ENCODE data around the gene PCDHGA2. TPM values are rescaled to one million over a fixed set of nuclear protein-coding genes. Genes with fewer than 3 reads are reported as not detected.

Gene PCDHGA2
- 4.7 and 4.9 TPM in 2 replicates for total RNA-seq

DNA sequence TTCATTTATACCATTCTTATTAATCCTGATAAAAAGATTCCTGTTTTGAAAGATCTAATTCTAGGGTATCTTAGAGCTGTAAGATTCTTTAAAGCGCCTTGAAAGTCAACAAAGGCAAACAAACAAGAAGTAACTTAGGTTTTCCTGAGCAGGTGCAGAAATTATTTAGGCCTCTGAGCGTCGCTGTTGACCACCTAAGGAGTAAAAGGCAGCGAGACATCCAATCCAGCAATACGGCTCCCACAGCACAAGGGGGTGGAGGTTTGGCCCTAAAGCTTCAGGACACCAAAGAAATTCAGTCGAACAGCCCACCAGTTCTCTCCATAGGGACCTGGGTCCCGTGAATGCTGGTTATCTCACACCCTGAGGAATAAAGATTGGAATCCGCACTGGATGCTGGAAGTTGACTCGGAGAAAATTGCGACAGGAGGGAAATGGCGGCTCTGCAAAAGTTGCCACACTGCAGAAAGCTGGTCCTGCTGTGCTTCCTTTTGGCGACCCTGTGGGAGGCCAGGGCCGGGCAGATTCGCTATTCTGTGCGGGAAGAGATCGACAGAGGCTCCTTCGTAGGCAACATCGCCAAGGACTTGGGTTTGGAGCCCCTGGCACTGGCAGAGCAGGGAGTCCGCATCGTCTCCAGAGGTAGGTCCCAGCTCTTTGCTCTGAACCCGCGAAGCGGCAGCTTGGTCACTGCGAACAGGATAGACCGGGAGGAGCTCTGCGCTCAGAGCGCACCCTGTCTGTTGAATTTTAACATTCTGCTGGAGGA, at the start of gene PCDHGA2:
Gene PCDHGA2, plus strand, starts transcription at position 223 of the 769 bp plus-strand sequence.

GRCh38 chr5:141303756-141304155, 34.8 kb upstream of the PCDHGA2 start, which contains the start of gene SLC25A2:
TSS of gene SLC25A2 (minus strand) at chr5:141304049. CDS start at chr5:141303865, 184 bp downstream.

DNA sequence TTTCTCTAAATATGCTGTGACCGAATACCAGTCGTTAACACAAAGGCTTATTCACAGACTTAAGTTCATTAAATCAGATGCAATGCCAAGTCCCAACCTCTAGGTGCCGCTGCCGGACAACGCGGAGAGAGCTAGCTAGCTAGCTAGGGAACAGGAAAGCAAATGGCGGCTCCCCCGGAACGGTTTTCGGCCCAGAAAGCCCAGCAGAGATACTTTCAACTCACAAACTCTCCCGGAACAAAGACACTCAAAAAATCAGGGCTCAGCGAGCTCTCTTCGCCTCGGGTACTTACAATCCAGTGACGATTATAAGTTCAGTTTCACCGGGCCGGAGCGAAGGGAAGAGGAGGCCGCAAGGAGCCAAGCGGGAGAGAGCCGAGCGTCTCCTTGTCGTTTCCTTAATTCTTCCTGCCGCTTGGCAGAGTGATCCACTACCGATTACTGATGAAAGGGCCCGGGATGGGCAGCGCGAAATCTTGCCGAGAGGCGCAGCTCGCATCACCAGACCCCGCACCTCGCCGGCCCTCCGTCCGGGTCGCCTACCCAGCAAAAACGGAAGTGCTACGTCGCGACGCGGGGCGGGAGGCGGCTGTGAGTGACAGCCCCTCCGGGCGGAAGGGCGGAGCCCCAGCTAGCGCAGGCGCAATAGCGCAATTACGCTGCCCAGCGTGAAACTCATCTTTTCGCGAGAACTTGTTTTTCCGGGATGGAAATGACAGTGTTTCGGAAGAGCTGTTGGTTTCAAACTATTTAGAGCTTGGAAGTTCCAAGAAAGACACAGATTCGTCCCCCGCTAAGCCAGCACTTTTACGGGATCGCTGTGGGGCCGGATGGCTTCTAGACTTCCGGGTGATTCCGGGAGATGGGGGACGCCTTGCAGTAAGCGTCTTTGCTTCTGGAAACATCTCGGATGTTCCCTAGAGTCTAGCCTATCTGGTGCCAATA, 18.1 kb upstream of the PCDHGA2 start, which contains the start of gene TAF7:
Gene TAF7, minus strand, starts transcription at position 560 of the 945 bp plus-strand sequence. CDS start 740 bp downstream, outside the sequence.

GRCh38 chr5:141330299-141331080, 8.1 kb upstream of the PCDHGA2 start, which contains the start of gene PCDHGA1:
TSS of gene PCDHGA1 (plus strand) at chr5:141330514.

GRCh38 chr5:141343242-141343952, 4.8 kb downstream of the PCDHGA2 start, which contains the start of gene PCDHGA3:
TSS of gene PCDHGA3 (plus strand) at chr5:141343829. CDS start at chr5:141344034, 205 bp downstream.

DNA sequence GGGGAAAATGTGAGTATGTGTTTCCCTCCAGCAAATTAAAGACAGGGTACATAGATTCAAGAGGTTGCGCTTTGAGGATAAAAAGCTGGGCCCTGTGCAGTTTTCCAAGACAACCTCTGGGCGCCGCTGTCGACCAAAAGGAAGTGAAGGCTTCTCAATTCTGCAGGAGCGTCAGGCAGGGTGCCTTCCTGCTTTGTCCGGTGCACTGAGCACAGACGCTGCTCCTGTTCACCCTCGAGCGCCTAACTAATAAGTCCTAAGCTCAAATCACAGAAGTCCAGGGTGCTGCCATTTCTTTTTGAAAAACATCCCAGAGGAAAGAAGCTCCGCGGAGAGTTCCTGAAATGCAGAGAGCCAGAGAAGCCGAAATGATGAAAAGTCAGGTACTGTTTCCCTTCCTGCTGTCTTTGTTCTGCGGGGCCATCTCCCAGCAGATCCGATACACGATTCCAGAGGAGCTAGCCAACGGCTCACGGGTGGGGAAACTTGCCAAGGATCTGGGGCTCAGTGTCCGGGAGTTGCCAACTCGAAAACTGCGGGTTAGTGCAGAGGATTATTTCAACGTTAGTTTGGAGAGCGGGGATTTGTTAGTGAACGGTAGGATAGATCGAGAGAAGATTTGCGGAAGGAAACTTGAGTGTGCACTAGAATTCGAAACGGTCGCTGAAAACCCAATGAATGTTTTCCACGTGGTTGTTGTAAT, 11.5 kb downstream of the PCDHGA2 start, which contains the start of gene PCDHGB1:
Gene PCDHGB1, plus strand, starts transcription at position 183 of the 703 bp plus-strand sequence. Its CDS starts 162 bp downstream, at position 345.

GRCh38 chr5:141354900-141355469, 16.4 kb downstream of the PCDHGA2 start, which contains the start of gene PCDHGA4:
TSS of gene PCDHGA4 (plus strand) at chr5:141355021. CDS start at chr5:141355108, 87 bp downstream.

DNA sequence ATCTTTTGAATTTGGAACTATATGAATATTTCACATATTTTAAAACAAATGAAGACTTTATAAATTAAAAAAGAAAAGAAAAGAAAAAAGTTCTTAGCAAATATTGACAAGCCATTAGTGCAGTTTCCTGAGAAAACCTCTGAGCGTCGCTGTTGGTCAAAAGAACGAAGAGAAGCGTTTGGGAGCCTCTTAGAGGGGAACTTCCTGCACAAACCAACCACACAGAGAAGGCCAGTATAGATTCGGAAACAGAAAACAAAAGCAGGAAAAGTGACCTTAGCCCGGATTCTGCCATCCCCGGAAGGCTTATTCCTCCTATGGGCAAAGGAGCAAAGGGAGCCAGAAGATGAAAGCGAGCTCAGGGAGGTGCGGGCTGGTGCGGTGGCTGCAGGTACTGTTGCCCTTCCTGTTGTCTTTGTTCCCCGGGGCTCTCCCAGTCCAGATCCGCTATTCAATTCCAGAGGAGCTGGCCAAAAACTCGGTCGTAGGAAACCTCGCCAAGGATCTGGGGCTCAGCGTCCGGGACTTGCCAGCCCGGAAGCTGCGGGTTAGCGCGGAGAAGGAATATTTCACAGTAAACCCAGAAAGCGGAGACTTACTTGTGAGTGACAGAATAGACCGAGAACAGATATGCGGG, 21.3 kb downstream of the PCDHGA2 start, which contains the start of gene PCDHGB2:
Gene PCDHGB2, plus strand, starts transcription at position 205 of the 637 bp plus-strand sequence. Its CDS starts 142 bp downstream, at position 347.

DNA sequence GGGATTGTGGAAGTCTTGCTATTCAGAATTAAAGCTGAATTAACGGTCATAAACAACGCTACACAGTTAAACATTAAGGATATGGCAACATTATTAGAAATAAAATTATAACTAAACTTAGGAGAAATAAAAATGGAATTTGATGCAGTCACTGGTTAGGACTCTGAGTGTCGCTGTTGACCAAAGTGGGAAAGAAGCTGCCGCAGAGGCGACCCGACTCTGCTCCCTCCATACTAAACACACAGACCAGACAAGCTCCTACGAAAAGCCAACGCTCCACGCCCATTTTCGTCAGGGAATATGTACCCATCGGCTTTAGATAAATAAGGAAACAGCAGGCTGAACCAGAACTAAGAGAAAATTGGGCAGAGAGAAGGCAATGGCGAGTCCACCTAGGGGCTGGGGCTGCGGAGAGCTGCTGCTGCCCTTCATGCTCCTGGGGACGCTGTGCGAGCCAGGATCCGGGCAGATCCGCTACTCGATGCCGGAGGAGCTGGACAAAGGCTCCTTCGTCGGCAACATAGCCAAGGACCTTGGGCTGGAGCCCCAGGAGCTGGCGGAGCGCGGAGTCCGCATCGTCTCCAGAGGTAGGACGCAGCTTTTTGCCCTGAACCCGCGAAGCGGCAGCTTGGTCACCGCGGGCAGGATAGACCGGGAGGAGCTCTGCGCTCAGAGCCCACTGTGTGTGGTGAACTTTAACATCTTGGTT, 25.5 kb downstream of the PCDHGA2 start, which contains the start of gene PCDHGA5:
Gene PCDHGA5, plus strand, starts transcription at position 211 of the 709 bp plus-strand sequence. Its CDS starts 169 bp downstream, at position 380.

GRCh38 chr5:141369994-141370848, 31.7 kb downstream of the PCDHGA2 start, which contains the start of gene PCDHGB3:
TSS of gene PCDHGB3 (plus strand) at chr5:141370242. CDS start at chr5:141370395, 153 bp downstream.

GRCh38 chr5:141373673-141374317, 35.2 kb downstream of the PCDHGA2 start, which contains the start of gene PCDHGA6:
TSS of gene PCDHGA6 (plus strand) at chr5:141373891. CDS start at chr5:141374084, 193 bp downstream.

DNA sequence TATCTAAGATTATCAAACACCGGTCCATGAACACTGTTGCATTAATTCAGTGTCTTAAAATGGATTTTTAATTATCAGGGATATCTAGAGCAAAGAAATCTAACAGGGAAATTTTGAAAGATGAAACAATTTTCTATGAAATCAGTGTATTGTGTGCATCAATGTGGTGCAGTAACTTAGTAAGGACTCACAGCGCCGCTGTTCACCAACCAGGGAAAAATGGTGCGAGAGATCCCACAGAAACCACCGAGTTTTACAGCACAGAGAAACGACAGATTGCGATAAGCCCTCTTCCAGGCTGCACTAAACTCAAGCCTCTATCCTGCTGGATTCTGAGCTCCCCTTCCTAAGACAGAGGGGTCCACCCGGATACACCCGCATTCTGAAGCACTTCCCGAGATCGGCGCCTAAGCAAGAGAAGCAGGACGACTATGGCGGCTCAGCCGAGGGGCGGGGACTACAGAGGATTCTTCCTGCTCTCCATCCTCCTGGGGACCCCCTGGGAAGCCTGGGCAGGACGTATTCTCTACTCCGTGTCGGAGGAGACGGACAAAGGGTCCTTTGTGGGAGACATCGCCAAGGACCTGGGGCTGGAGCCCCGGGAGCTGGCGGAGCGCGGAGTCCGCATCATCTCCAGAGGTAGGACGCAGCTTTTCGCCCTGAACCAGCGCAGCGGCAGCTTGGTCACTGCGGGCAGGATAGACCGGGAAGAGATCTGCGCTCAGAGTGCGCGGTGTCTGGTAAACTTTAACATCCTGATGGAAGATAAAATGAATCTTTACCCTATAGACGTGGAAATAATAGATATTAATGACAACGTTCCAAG, 44.1 kb downstream of the PCDHGA2 start, which contains the start of gene PCDHGA7:
Gene PCDHGA7, plus strand, starts transcription at position 274 of the 826 bp plus-strand sequence. Its CDS starts 158 bp downstream, at position 432.

GRCh38 chr5:141387557-141388311, 49.2 kb downstream of the PCDHGA2 start, which contains the start of gene PCDHGB4:
TSS of gene PCDHGB4 (plus strand) at chr5:141387698. CDS start at chr5:141387885, 187 bp downstream.

GRCh38 chr5:141392429-141393198, 54.1 kb downstream of the PCDHGA2 start, which contains the start of gene PCDHGA8:
TSS of gene PCDHGA8 (plus strand) at chr5:141392633. CDS start at chr5:141392814, 181 bp downstream.

All from articular chondrocyte of knee joint (primary cell).